ENCODE results near the gene HTT. TPM values are rescaled to one million over a fixed set of nuclear protein-coding genes. Genes with fewer than 3 reads are reported as not detected.

HTT gene
- total RNA-seq, 2 experiments from 2014 or later: 54.2 to 56.5 TPM

GRCh38 chr4:3059943-3060342 lies 14.5 kb upstream of the HTT start:
- ChIA-PET CTCF (interaction anchor here (1.2 kb wide), 1 partner anchor 69 kb away, joined by 3 read pairs; no protein-coding TSS in a partner anchor), POLR2A (no interaction called here)
- Mint-ChIP-seq H3K4me3 (no peak overlapping the region), H3K36me3 (ENCODE audit: low read depth) (no peaks in the 10 kb centered on the region), H3K27me3 (peaks cover 3% of the 10 kb centered on the region), H3K4me1 (ENCODE audit: low read depth) (no peaks in the 10 kb centered on the region), H3K27ac (no peak overlapping the region), H3K9me3 (peaks cover 6% of the 10 kb centered on the region)
- ATAC-seq (no peak), DNase-seq (no peak)
- no peak for TF ChIP-seq CTCF (IDR thresholded peaks at IDR 0.05)
- intact Hi-C loops (cut with micrococcal nuclease): no loop called here

- no peak for ATAC-seq
- no peak for DNase-seq
- H3K9me3 Mint-ChIP-seq: peaks cover 1% of the 10 kb centered on the region
- H3K4me3 Mint-ChIP-seq: no peak overlapping the region
- no peaks in the 10 kb centered on the region for H3K4me1 Mint-ChIP-seq (ENCODE audit: low read depth)
- H3K36me3 Mint-ChIP-seq (ENCODE audit: low read depth): no peaks in the 10 kb centered on the region
- ChIA-PET CTCF (no interaction called here), POLR2A (no interaction called here)
- H3K27me3 Mint-ChIP-seq: peaks cover 3% of the 10 kb centered on the region
- no peak overlapping the region for H3K27ac Mint-ChIP-seq
- intact Hi-C loops (cut with micrococcal nuclease): no loop called here
- no peak for TF ChIP-seq CTCF (IDR thresholded peaks at IDR 0.05)
These were observed 13.5 kb upstream of the HTT start for GRCh38 chr4:3060946-3061345.

GRCh38 chr4:3062471-3062870 lies 12.0 kb upstream of the HTT start:
- ATAC-seq (no peak), DNase-seq (no peak)
- POLR2A ChIA-PET: no interaction called here
- no peak overlapping the region for H3K27ac Mint-ChIP-seq
- H3K4me3 Mint-ChIP-seq: no peak overlapping the region
- intact Hi-C loops (cut with micrococcal nuclease): no loop called here
- H3K4me1 Mint-ChIP-seq (ENCODE audit: low read depth): no peaks in the 10 kb centered on the region
- peaks cover 3% of the 10 kb centered on the region for H3K27me3 Mint-ChIP-seq
- H3K9me3 Mint-ChIP-seq: no peaks in the 10 kb centered on the region
- no peak for TF ChIP-seq CTCF (IDR thresholded peaks at IDR 0.05)
- CTCF ChIA-PET: no interaction called here
- H3K36me3 Mint-ChIP-seq (ENCODE audit: low read depth): no peaks in the 10 kb centered on the region

GRCh38 chr4:3065551-3065950 lies 8.9 kb upstream of the HTT start:
- ChIA-PET CTCF (no interaction called here), POLR2A (no interaction called here)
- Mint-ChIP-seq H3K27me3 (no peaks in the 10 kb centered on the region), H3K27ac (no peak overlapping the region), H3K4me3 (no peak overlapping the region), H3K9me3 (no peaks in the 10 kb centered on the region), H3K4me1 (ENCODE audit: low read depth) (no peaks in the 10 kb centered on the region), H3K36me3 (ENCODE audit: low read depth) (no peaks in the 10 kb centered on the region)
- DNase-seq: no peak
- TF ChIP-seq CTCF (IDR thresholded peaks at IDR 0.05): no peak
- ATAC-seq: no peak
- intact Hi-C loops (cut with micrococcal nuclease): no loop called here

GRCh38 chr4:3066836-3067400 lies 7.6 kb upstream of the HTT start:
- ChIA-PET CTCF (interaction anchor here (1.2 kb wide), 1 partner anchor 89 kb away, joined by 3 read pairs; no protein-coding TSS in a partner anchor), POLR2A (no interaction called here)
- Mint-ChIP-seq H3K27ac (no peak overlapping the region), H3K27me3 (no peaks in the 10 kb centered on the region), H3K9me3 (no peaks in the 10 kb centered on the region), H3K4me1 (ENCODE audit: low read depth) (no peaks in the 10 kb centered on the region), H3K4me3 (no peak overlapping the region), H3K36me3 (ENCODE audit: low read depth) (no peaks in the 10 kb centered on the region)
- no peak for TF ChIP-seq CTCF (IDR thresholded peaks at IDR 0.05)
- intact Hi-C loops (cut with micrococcal nuclease): no loop called here
- no peak for DNase-seq
- no peak for ATAC-seq
